Sigmoid colon (tissue), 7 donors: ENCODE results near the gene SAMD10. TPM values are rescaled to one million over a fixed set of nuclear protein-coding genes. Genes with fewer than 3 reads are reported as not detected.

ENCODE experiments used
- DNase-seq: peaks from one replicate; pipeline ENCODE4 v3.0.0-alpha.2; 2019
- H3K27ac ChIP-seq, 4 donors: fragments of 200-600 bp; sonication (generic); one replicate each; pipeline ENCODE4 v1.5.1; 2016 to 2019; ENCODE audit warnings: mild to moderate bottlenecking in 1 of 4
- H3K27me3 ChIP-seq, 3 donors: fragments of 200-600 bp; sonication (generic); one replicate each; pipeline ENCODE4 v1.5.1; 2019; ENCODE audit warnings: mild to moderate bottlenecking in 1 of 3
- H3K36me3 ChIP-seq, 4 donors: fragments of 200-600 bp; sonication (generic); one replicate each; pipeline ENCODE4 v1.5.1; 2016 to 2019
- H3K4me1 ChIP-seq, 4 donors: fragments of 200-600 bp; sonication (generic); one replicate each; pipeline ENCODE4 v1.5.1; 2017 to 2019
- H3K4me3 ChIP-seq, 4 donors: fragments of 200-600 bp; sonication (generic); one replicate each; pipeline ENCODE4 v1.5.1; 2017 to 2019; ENCODE audit warnings: mild to moderate bottlenecking in 2 of 4, moderate library complexity in 1 of 4
- H3K9me3 ChIP-seq, 4 donors: fragments of 200-600 bp in 3 of 4; sonication (generic) in 3 of 4; one replicate each; pipeline versions ENCODE4 v1.5.1 to v1.6.1; 2013 to 2019
- CTCF ChIP-seq, 4 experiments: fragments of 450-650 bp in 3 of 4; fragments of 200-600 bp in 1 of 4; IDR thresholded peaks; one replicate each; pipeline ENCODE4 v1.5.1; 2016 to 2019; ENCODE audit warnings: antibody characterized with exemption in 4 of 4, mild to moderate bottlenecking in 3 of 4, moderate library complexity in 2 of 4
- EP300 ChIP-seq, 4 donors: sonication (generic); formaldehyde crosslinking; IDR thresholded peaks; one replicate each; pipeline ENCODE4 v1.6.1; 2017; ENCODE audit warnings: antibody characterized with exemption in 4 of 4
- POLR2A ChIP-seq, 2 donors: fragments of 450-650 bp; IDR thresholded peaks; one replicate each; pipeline ENCODE4 v1.6.1; 2016; ENCODE audit warnings: antibody characterized with exemption in 2 of 2, mild to moderate bottlenecking in 2 of 2, moderate library complexity in 2 of 2
- POLR2AphosphoS5 ChIP-seq, 4 donors: sonication (generic); formaldehyde crosslinking; IDR thresholded peaks; one replicate each; pipeline ENCODE4 v1.6.1; 2017; ENCODE audit warnings: antibody characterized with exemption in 4 of 4
- WGBS, 2 donors: extraction: QIAGEN DNeasy Blood & Tissue Kit; methylation state at CpG; one replicate each; pipeline ENCODE4 v1.1.7; 2013; 5-methylcytosine and 5-hydroxymethylcytosine counted together
- intact Hi-C: fragments of 100-400 bp; cut with DNase I; formaldehyde crosslinking; loops from one replicate; pipeline ENCODE4 v1.15.1; 2023
- polyA plus RNA-seq, 3 donors: library from polyadenylated mRNA; stranded (reverse); fragments of 200-250 nt; gene quantifications; one replicate each; pipeline ENCODE4 v1.2.3, GENCODE V29; 2013
- total RNA-seq, 4 donors: library from RNA; depleted of rRNA; stranded (reverse); fragments of >200 nt; gene quantifications; one replicate each; pipeline ENCODE4 v1.1.0, GENCODE V29; 2016
- donor health status: healthy with polysubstance abuse.
- donor health status: Bipolar disorder and iron deficiency.
- donor health status: healthy.

Gene SAMD10
- total and polyA plus RNA-seq, 7 donors = 0.68 to 8.7 (median 2.8) TPM

- 92 to 95% methylated on average over 9 of the region's 9 CpGs for WGBS, 2 donors
- Histone ChIP-seq H3K27ac (no peak overlapping the region), H3K4me1 (peaks cover 0 to 5% (median 0%) of the 10 kb centered on the region in 4 donors), H3K27me3 (no peaks in the 10 kb centered on the region), H3K9me3 (no peaks in the 10 kb centered on the region), H3K36me3 (peaks cover 24 to 85% (median 31%) of the 10 kb centered on the region in 4 donors), H3K4me3 (no peak overlapping the region)
- no peak for DNase-seq
- intact Hi-C loops = no loop called here
- no peak for TF ChIP-seq CTCF (IDR thresholded peaks at IDR 0.05)
Measured at GRCh38 chr20:63935447-63935846, 44.0 kb downstream of the SAMD10 start.

GRCh38 chr20:63934271-63935068 is 45.0 kb downstream of the SAMD10 start:
- H3K4me3 ChIP-seq = no peak overlapping the region
- TF ChIP-seq POLR2A (IDR thresholded peaks at IDR 0.05) (no peak), CTCF (IDR thresholded peaks at IDR 0.05) (no peak), EP300 (IDR thresholded peaks at IDR 0.05) (no peak), POLR2AphosphoS5 (IDR thresholded peaks at IDR 0.05) (no peak)
- WGBS, 2 donors = 88 to 90% methylated on average over 37 of the region's 37 CpGs
- no peak overlapping the region for H3K27ac ChIP-seq
- no peak for DNase-seq
- H3K4me1 ChIP-seq = peaks cover 0 to 5% (median 0%) of the 10 kb centered on the region in 4 donors
- peaks cover 19 to 85% (median 37%) of the 10 kb centered on the region in 4 donors for H3K36me3 ChIP-seq
- no peaks in the 10 kb centered on the region for H3K9me3 ChIP-seq
- no peaks in the 10 kb centered on the region for H3K27me3 ChIP-seq
- intact Hi-C loops = no loop called here

- no peak overlapping the region for H3K27ac ChIP-seq
- WGBS, 2 donors = 91 to 93% methylated on average over 5 of the region's 5 CpGs
Measured at GRCh38 chr20:63933646-63934045, 45.8 kb downstream of the SAMD10 start.

GRCh38 chr20:63932606-63933160 is 46.8 kb downstream of the SAMD10 start:
- Histone ChIP-seq H3K27ac (no peak overlapping the region), H3K4me1 (no peaks in the 10 kb centered on the region), H3K36me3 (peaks cover 29 to 88% (median 53%) of the 10 kb centered on the region in 4 donors), H3K27me3 (no peaks in the 10 kb centered on the region), H3K4me3 (no peak overlapping the region), H3K9me3 (no peaks in the 10 kb centered on the region)
- WGBS, 2 donors = 93 to 94% methylated on average over 17 of the region's 17 CpGs
- DNase-seq = no peak
- intact Hi-C loops = no loop called here
- no peak for TF ChIP-seq POLR2A (IDR thresholded peaks at IDR 0.05)
- TF ChIP-seq EP300 (IDR thresholded peaks at IDR 0.05) = no peak
- TF ChIP-seq CTCF (IDR thresholded peaks at IDR 0.05) = no peak

More at GRCh38 chr20:63933646-63934045, 45.8 kb downstream of the SAMD10 start:
- TF ChIP-seq POLR2AphosphoS5 (IDR thresholded peaks at IDR 0.05) = no peak
- Histone ChIP-seq H3K4me3 (no peak overlapping the region), H3K27me3 (no peaks in the 10 kb centered on the region), H3K36me3 (peaks cover 26 to 85% (median 45%) of the 10 kb centered on the region in 4 donors), H3K4me1 (peaks cover 0 to 4% (median 0%) of the 10 kb centered on the region in 4 donors), H3K9me3 (no peaks in the 10 kb centered on the region)
- DNase-seq = no peak
- intact Hi-C loops = no loop called here

- TF ChIP-seq EP300 (IDR thresholded peaks at IDR 0.05) (no peak), POLR2AphosphoS5 (IDR thresholded peaks at IDR 0.05) (no peak), POLR2A (IDR thresholded peaks at IDR 0.05) (no peak), CTCF (IDR thresholded peaks at IDR 0.05) (no peak)
- Histone ChIP-seq H3K4me1 (no peaks in the 10 kb centered on the region), H3K27me3 (no peaks in the 10 kb centered on the region), H3K36me3 (peaks cover 29 to 89% (median 54%) of the 10 kb centered on the region in 4 donors), H3K27ac (no peak overlapping the region), H3K4me3 (no peak overlapping the region), H3K9me3 (no peaks in the 10 kb centered on the region)
- 94 to 95% methylated on average over 19 of the region's 19 CpGs for WGBS, 2 donors
- intact Hi-C loops = no loop called here
- DNase-seq = no peak
Measured at GRCh38 chr20:63931735-63932134, 47.7 kb downstream of the SAMD10 start.
